RWPE2 (cell line): ENCODE measurements around the gene MAT1A.

ENCODE experiments used
- ATAC-seq: fragments of 200-7000 bp; cut with Tn5 transposase; 3 replicates; pipeline ENCODE4 v1.9.1; 2021; ENCODE audit warnings: low read depth
- DNase-seq: peaks from one replicate; pipeline ENCODE4 v3.0.0-alpha.2; 2020; ENCODE audit warnings: low spot score
- H3K27ac ChIP-seq: fragments of 450-650 bp; 2 replicates; pipeline ENCODE4 v1.5.1; 2017; ENCODE audit warnings: mild to moderate bottlenecking; ENCODE audit not compliant: poor library complexity, severe bottlenecking
- H3K27me3 ChIP-seq: fragments of 250-450 bp; sonication (Bioruptor Pico); 2 replicates; pipeline ENCODE4 v1.5.1; 2021; ENCODE audit warnings: mild to moderate bottlenecking, moderate library complexity; ENCODE audit not compliant: insufficient read depth, poor library complexity, severe bottlenecking
- H3K36me3 ChIP-seq: fragments of 250-450 bp; sonication (Bioruptor Pico); 2 replicates; pipeline ENCODE4 v1.5.1; 2020; ENCODE audit warnings: low read depth, mild to moderate bottlenecking, moderate library complexity
- H3K4me1 ChIP-seq: fragments of 250-450 bp; sonication (Bioruptor Pico); 2 replicates; pipeline ENCODE4 v1.5.1; 2021; ENCODE audit warnings: mild to moderate bottlenecking, moderate library complexity; ENCODE audit not compliant: insufficient read depth, poor library complexity, severe bottlenecking
- H3K4me3 ChIP-seq: fragments of 250-450 bp; sonication (Bioruptor Pico); 2 replicates; pipeline ENCODE4 v1.5.1; 2021; ENCODE audit warnings: mild to moderate bottlenecking, moderate library complexity; ENCODE audit not compliant: severe bottlenecking
- H3K9me3 ChIP-seq: fragments of 250-450 bp; sonication (Bioruptor Pico); 2 replicates; pipeline ENCODE4 v1.5.1; 2021; ENCODE audit warnings: mild to moderate bottlenecking, moderate library complexity; ENCODE audit not compliant: severe bottlenecking
- TF ChIP-seq, protein P1 (sequence below): fragments of 450-650 bp; IDR thresholded peaks from one replicate; pipeline ENCODE4 v1.5.1; 2017; ENCODE audit warnings: mild to moderate bottlenecking, moderate library complexity; ENCODE audit not compliant: poor library complexity, severe bottlenecking

MAT1A gene

DNA sequence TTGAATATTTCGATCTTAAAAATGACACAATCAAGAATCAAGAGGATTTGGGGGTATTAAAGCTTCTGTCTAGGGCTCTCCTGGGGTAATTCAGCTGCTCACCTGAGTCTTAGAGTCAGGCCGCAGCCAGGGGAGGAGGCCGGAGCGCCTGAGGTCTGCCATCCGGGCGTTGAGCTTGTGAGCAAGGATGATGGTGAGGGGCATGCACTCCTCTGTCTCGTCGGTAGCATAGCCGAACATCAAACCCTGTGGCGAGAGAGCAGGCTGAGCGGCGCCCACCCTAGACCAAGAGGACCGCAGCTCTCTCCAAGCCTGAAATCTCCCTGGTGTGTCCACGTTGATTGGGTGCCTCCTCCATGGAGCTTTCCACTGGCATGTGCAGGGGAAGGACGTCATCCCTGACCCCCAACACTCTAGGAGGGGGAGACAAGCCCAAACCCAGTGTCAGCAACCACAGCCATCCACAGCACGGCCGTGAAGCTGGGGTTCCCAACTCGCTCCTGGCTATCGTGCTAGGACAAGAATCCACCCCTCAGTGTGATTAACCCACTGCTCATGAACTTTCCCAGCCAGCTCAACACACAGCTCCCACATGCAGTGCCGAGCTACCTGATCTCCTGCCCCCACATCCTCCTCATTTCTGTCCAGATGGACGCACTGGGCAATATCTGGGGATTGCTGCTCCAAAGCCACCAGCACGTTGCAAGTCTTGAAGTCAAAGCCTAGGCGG is 9.2 kb downstream of the MAT1A start:
- no peak overlapping the region for H3K4me3 ChIP-seq
- DNase-seq: no peak
- peaks cover 2% of the 10 kb centered on the region for H3K27me3 ChIP-seq
- no peak for ATAC-seq
- TF ChIP-seq, protein P1, sequence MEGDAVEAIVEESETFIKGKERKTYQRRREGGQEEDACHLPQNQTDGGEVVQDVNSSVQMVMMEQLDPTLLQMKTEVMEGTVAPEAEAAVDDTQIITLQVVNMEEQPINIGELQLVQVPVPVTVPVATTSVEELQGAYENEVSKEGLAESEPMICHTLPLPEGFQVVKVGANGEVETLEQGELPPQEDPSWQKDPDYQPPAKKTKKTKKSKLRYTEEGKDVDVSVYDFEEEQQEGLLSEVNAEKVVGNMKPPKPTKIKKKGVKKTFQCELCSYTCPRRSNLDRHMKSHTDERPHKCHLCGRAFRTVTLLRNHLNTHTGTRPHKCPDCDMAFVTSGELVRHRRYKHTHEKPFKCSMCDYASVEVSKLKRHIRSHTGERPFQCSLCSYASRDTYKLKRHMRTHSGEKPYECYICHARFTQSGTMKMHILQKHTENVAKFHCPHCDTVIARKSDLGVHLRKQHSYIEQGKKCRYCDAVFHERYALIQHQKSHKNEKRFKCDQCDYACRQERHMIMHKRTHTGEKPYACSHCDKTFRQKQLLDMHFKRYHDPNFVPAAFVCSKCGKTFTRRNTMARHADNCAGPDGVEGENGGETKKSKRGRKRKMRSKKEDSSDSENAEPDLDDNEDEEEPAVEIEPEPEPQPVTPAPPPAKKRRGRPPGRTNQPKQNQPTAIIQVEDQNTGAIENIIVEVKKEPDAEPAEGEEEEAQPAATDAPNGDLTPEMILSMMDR: no peak
- H3K9me3 ChIP-seq: no peaks in the 10 kb centered on the region
- H3K36me3 ChIP-seq: no peaks in the 10 kb centered on the region
- H3K4me1 ChIP-seq: no peaks in the 10 kb centered on the region
- H3K27ac ChIP-seq: no peak overlapping the region

DNA sequence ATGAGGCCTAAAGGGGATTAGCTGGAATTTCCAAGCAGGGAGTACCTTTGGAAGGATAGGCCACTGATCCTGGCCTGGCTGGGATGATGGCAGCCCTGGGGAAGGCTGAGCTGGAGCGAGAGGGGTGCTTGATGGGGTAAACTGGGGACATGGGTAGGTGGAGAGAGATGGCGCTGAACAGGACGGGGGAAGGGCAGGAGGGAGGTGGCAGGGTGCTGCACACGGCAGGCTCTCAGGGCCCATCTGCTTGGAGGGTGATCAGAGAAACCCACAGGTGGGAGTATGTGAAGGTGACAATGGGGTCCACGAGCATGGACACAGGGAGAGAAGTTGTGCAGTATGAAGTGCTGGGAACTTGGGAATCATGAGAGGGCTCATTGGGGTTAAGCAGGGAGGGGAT is 10.3 kb downstream of the MAT1A start:
- Histone ChIP-seq H3K4me1 (no peaks in the 10 kb centered on the region), H3K27ac (no peak overlapping the region), H3K4me3 (no peak overlapping the region), H3K27me3 (no peaks in the 10 kb centered on the region), H3K36me3 (no peaks in the 10 kb centered on the region), H3K9me3 (no peaks in the 10 kb centered on the region)
- DNase-seq (no peak), ATAC-seq (no peak)
- TF ChIP-seq, protein P1: no peak

DNA sequence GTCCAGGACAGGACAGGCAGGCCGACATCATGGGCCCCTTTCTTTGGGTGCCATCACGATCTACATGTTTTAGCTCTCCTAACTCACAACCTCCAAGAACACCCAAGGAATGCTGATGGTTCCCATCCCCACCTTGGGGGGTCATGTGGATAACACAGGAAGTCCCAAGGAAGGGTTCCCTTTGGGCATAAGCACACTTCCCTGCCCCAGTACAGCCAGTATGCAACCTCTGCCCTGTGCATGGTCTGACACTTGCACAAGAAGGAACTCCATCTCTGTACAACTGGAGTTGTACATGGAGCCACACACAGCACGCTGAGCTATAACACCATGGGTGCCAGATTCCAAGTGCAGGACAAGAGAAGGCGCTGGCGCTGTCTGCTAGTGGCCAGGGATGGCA is 11.0 kb downstream of the MAT1A start:
- no peak overlapping the region for H3K27ac ChIP-seq
- ATAC-seq (no peak), DNase-seq (no peak)
- no peaks in the 10 kb centered on the region for H3K4me1 ChIP-seq
- no peaks in the 10 kb centered on the region for H3K36me3 ChIP-seq
- H3K27me3 ChIP-seq: no peaks in the 10 kb centered on the region
- H3K9me3 ChIP-seq: no peaks in the 10 kb centered on the region
- TF ChIP-seq, protein P1: no peak
- H3K4me3 ChIP-seq: no peak overlapping the region

DNA sequence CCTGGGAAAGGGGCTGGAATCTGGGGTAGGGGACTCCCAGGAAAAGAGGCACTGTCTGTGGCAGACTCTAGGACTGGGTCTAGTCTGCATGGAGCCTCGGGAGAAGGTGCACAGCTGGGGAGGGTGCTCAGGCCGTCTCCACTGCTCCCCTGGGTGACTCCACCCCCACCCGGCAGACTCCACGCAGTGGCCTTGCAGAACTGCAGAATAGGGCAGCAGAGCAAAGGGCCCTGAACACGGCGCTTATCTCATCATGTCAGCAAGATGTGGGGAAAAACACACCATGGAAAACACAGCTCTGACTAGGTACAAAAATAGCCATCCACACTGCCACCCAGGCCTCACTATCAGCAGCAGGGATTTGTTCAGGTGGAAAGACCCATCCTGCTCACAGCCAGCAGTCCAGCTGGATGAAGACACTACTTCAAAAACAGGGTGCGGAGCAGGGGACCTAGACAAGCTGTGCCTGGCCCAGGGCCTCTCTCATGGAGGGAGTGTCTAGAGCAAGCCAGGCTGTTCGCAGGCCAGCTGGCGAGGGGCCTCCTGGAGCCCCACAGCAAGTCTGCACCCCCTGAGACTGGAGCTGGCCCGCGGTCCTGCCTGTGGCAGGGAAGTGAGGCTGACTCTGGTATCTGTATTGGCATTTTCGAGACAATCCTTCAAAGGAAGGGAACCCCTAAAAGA is 11.7 kb downstream of the MAT1A start:
- H3K4me1 ChIP-seq: no peaks in the 10 kb centered on the region
- no peak overlapping the region for H3K27ac ChIP-seq
- TF ChIP-seq, protein P1: no peak
- H3K9me3 ChIP-seq: no peaks in the 10 kb centered on the region
- H3K4me3 ChIP-seq: no peak overlapping the region
- no peaks in the 10 kb centered on the region for H3K27me3 ChIP-seq
- no peak for ATAC-seq
- DNase-seq: no peak
- no peaks in the 10 kb centered on the region for H3K36me3 ChIP-seq

DNA sequence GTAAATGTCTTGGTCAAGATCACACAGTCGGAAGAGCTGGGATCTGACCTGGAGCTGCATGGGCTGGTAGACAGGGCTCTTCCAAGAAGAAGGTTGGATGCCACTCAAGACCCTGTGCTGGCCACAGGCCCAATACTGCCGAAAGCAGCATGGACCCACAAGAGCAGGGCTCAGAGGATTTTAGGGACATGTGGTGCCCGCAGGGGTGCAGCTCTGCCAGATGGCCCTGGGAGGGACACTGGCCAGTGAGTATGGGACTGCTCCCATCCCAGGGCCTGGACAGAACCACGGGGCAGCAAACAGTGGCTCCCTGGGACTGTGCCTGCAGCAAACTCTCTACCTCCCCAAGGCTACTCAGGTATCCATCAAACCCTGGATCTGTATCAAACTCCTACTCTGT is 12.4 kb downstream of the MAT1A start:
- no peak for DNase-seq
- H3K36me3 ChIP-seq: no peaks in the 10 kb centered on the region

More for the DNA sequence above, 12.4 kb downstream of the MAT1A start:
- H3K9me3 ChIP-seq: no peaks in the 10 kb centered on the region
- no peaks in the 10 kb centered on the region for H3K4me1 ChIP-seq
- TF ChIP-seq, protein P1: no peak
- no peak overlapping the region for H3K27ac ChIP-seq
- H3K4me3 ChIP-seq: no peak overlapping the region
- H3K27me3 ChIP-seq: no peaks in the 10 kb centered on the region
- ATAC-seq: no peak
